ENCODE measurements around the gene LRBA. TPM values are rescaled to one million over a fixed set of nuclear protein-coding genes. Genes with fewer than 3 reads are reported as not detected.
A peak's percentile ranks its signal among the peaks of the same experiment; 100 is the strongest.

LRBA gene
- total RNA-seq, 1 donor from 2014 or later, result 46.2 TPM

DNA sequence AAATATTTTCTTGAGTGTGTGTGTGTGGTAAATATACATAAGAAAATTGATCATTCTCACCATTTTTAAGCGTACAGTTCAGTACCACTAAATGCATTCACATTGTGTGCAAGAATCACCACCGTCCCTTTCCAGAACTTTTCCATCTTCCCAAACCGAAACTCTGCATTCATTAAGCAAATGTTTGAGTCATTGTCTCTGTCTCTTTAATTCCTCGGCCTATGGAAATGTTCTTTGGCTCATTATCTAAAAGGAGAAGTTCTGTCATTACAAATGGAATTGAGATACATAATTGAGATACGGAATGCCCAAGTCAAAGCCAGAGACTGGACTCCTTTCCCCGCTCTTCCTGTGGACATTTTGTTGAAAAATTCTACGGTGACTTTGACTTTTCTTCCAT, 767.9 kb downstream of the LRBA start:
- Histone ChIP-seq H3K27me3 (ENCODE audit: low read depth) (no peaks in the 10 kb centered on the region), H3K4me3 (no peak overlapping the region), H3K27ac (no peak overlapping the region), H3K4me1 (peaks cover 7% of the 10 kb centered on the region), H3K36me3 (peaks cover 14% of the 10 kb centered on the region), H3K9me3 (no peaks in the 10 kb centered on the region)
- intact Hi-C loops (cut with DNase I), result no loop called here
- TF ChIP-seq, protein P1, sequence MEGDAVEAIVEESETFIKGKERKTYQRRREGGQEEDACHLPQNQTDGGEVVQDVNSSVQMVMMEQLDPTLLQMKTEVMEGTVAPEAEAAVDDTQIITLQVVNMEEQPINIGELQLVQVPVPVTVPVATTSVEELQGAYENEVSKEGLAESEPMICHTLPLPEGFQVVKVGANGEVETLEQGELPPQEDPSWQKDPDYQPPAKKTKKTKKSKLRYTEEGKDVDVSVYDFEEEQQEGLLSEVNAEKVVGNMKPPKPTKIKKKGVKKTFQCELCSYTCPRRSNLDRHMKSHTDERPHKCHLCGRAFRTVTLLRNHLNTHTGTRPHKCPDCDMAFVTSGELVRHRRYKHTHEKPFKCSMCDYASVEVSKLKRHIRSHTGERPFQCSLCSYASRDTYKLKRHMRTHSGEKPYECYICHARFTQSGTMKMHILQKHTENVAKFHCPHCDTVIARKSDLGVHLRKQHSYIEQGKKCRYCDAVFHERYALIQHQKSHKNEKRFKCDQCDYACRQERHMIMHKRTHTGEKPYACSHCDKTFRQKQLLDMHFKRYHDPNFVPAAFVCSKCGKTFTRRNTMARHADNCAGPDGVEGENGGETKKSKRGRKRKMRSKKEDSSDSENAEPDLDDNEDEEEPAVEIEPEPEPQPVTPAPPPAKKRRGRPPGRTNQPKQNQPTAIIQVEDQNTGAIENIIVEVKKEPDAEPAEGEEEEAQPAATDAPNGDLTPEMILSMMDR (IDR thresholded peaks at IDR 0.05), result no peak
- no peak for ATAC-seq
- no peak for DNase-seq

DNA sequence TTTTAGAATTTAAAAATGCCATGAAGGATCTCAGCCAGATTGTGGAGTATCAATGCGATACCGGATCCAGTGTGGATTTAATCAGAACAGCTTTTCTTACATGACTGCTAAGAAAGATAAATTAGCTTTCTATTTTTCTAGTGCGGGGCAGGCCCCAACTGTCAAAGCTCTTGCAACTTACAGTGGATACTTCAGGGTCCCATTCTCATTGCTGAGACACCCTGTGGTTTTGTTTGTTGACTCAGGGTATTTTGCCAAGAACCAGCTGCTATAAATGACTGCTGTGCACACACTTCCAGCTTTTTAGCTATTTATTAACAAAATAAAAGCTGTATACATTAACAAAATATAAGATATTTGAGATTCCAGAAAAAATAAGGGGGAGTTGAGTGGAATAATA, 770.5 kb downstream of the LRBA start:
- Histone ChIP-seq H3K27me3 (ENCODE audit: low read depth) (no peaks in the 10 kb centered on the region), H3K4me1 (peaks cover 7% of the 10 kb centered on the region), H3K9me3 (no peaks in the 10 kb centered on the region), H3K4me3 (no peak overlapping the region), H3K36me3 (peaks cover 9% of the 10 kb centered on the region), H3K27ac (no peak overlapping the region)
- DNase-seq (no peak), ATAC-seq (no peak)
- TF ChIP-seq, protein P1 (IDR thresholded peaks at IDR 0.05), result no peak
- intact Hi-C loops (cut with DNase I), result no loop called here

DNA sequence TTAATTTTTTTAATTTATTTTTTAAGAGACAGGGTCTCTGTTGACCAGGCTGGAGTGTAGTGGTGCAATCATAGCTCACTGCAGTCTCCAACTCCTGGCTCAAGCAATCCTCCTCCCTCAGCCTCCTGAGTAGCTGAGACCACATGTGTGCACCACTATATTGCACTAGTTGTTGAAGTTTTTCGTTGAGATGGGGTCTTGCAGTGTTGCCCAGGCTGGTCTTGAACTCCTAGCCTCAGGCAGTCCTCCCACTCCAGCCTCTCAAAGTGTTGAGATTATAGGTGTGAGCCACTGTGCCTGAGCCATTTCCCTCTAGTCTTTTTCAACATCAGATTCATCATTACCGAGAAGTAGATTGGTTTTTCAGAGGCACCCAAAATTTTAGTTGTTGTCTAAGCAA, 771.2 kb downstream of the LRBA start:
- H3K27me3 ChIP-seq (ENCODE audit: low read depth), result no peaks in the 10 kb centered on the region
- no peak for ATAC-seq
- peaks cover 7% of the 10 kb centered on the region for H3K4me1 ChIP-seq
- intact Hi-C loops (cut with DNase I), result no loop called here
- TF ChIP-seq, protein P1 (IDR thresholded peaks at IDR 0.05), result no peak
- H3K27ac ChIP-seq, result no peak overlapping the region
- H3K9me3 ChIP-seq, result no peaks in the 10 kb centered on the region
- H3K4me3 ChIP-seq, result no peak overlapping the region
- DNase-seq, result no peak
- peaks cover 7% of the 10 kb centered on the region for H3K36me3 ChIP-seq

DNA sequence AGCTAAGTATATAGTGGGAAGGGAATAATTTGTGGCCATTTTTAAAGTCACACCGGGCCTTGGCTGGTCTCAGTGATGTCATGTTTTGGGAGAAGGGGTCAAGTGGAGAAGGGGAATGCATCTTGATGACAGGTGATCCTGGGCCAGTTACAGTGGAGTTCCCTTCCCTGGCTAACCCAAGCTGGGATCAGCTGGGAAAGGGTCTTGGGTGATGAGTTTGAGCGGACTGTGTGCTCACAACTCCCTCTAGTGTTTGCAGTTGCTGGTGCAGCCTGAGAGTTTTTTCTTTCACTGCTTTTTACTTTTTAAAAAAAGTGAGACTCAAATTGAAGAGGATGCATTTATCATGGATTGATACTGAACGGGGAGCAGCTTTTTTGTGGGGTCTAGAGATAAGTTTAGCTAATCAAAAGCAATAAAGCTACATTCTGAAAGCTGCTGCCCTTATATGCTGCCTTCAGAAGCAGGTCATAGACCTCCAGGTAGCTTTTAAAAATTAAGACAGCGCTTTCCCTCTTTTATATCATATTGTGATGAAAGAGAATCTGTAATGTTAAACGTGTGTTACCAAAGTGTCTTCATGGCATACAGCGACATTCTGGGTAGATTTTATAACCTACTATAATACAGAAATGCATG, 772.1 kb downstream of the LRBA start:
- peak; percentile 29 to 61 for ATAC-seq
- H3K4me1 ChIP-seq, result peaks cover 7% of the 10 kb centered on the region
- H3K9me3 ChIP-seq, result no peaks in the 10 kb centered on the region
- intact Hi-C loops (cut with DNase I), result no loop called here
- no peak for DNase-seq
- TF ChIP-seq, protein P1 (IDR thresholded peaks at IDR 0.05), result peak; percentile 83
- no peaks in the 10 kb centered on the region for H3K27me3 ChIP-seq (ENCODE audit: low read depth)
- no peak overlapping the region for H3K4me3 ChIP-seq
- peaks cover under 1% of the 10 kb centered on the region for H3K36me3 ChIP-seq
- no peak overlapping the region for H3K27ac ChIP-seq

DNA sequence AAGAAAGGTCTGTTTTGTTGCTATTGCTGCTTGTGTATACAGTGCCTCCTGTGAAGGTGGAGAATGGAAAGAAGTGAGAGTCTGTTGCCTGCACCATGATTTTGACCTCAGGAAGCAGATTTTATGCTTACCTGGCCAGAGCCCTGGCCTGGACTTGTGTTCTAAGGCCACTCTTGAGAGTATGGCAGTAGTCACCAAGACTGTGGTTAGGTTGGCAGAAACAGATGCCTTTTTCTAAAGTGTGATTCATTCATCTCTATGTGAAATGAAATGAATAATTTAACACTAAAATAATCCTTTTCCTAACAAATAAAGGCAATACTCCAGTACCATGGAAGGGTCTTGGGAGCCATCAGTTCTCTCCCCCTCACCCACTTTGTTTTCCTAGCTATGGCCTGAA, 775.1 kb downstream of the LRBA start:
- no peaks in the 10 kb centered on the region for H3K36me3 ChIP-seq
- H3K27ac ChIP-seq, result no peak overlapping the region
- H3K4me1 ChIP-seq, result peaks cover 7% of the 10 kb centered on the region
- no peaks in the 10 kb centered on the region for H3K27me3 ChIP-seq (ENCODE audit: low read depth)
- ATAC-seq (no peak), DNase-seq (no peak)
- TF ChIP-seq, protein P1 (IDR thresholded peaks at IDR 0.05), result no peak
- intact Hi-C loops (cut with DNase I), result no loop called here
- H3K9me3 ChIP-seq, result no peaks in the 10 kb centered on the region
- H3K4me3 ChIP-seq, result no peak overlapping the region

Data from lower lobe of right lung (tissue), 2 donors.